ENCODE results near the gene PTP4A1.

The PTP4A1 gene

GRCh38 chr6:63561288-63561687, 11.0 kb upstream of the PTP4A1 start:
- no peak for TF ChIP-seq REST (IDR thresholded peaks at IDR 0.05; ENCODE audit: insufficient replicate concordance, low read depth)
- TF ChIP-seq POLR2AphosphoS5 (IDR thresholded peaks at IDR 0.05; ENCODE audit: low read depth): no peak
- no peak for TF ChIP-seq SPI1 (IDR thresholded peaks at IDR 0.05; ENCODE audit: borderline replicate concordance, low read depth)
- TF ChIP-seq GABPA (IDR thresholded peaks at IDR 0.05; ENCODE audit: low read depth): no peak
- no peak for TF ChIP-seq CTCF (IDR thresholded peaks at IDR 0.05; ENCODE audit: insufficient read depth, low read length)
- Histone ChIP-seq H3K4me3 (replicated peaks; ENCODE audit: insufficient read depth, low read length) (no peak overlapping the region), H3K27me3 (ENCODE audit: insufficient read depth, poor library complexity, severe bottlenecking) (no peaks in the 10 kb centered on the region), H3K27ac (replicated peaks) (no peak overlapping the region)
- no peak for DNase-seq (ENCODE audit: low read depth in 1 of 2, low spot score in 1 of 2)

GRCh38 chr6:63563235-63563634, 9.0 kb upstream of the PTP4A1 start:
- no peaks in the 10 kb centered on the region for H3K27me3 ChIP-seq (ENCODE audit: insufficient read depth, poor library complexity, severe bottlenecking)
- no peak overlapping the region for H3K27ac ChIP-seq (replicated peaks)
- H3K4me3 ChIP-seq (replicated peaks; ENCODE audit: insufficient read depth, low read length): no peak overlapping the region
- TF ChIP-seq GABPA (IDR thresholded peaks at IDR 0.05; ENCODE audit: low read depth): no peak
- TF ChIP-seq SPI1 (IDR thresholded peaks at IDR 0.05; ENCODE audit: borderline replicate concordance, low read depth): no peak
- no peak for TF ChIP-seq POLR2AphosphoS5 (IDR thresholded peaks at IDR 0.05; ENCODE audit: low read depth)
- TF ChIP-seq REST (IDR thresholded peaks at IDR 0.05; ENCODE audit: insufficient replicate concordance, low read depth): no peak
- TF ChIP-seq CTCF (IDR thresholded peaks at IDR 0.05; ENCODE audit: insufficient read depth, low read length): no peak
- no peak for DNase-seq (ENCODE audit: low read depth in 1 of 2, low spot score in 1 of 2)

GRCh38 chr6:63565058-63565726, 7.1 kb upstream of the PTP4A1 start:
- Histone ChIP-seq H3K27me3 (ENCODE audit: insufficient read depth, poor library complexity, severe bottlenecking) (no peaks in the 10 kb centered on the region), H3K4me3 (replicated peaks; ENCODE audit: insufficient read depth, low read length) (no peak overlapping the region), H3K27ac (replicated peaks) (no peak overlapping the region)
- TF ChIP-seq CTCF (IDR thresholded peaks at IDR 0.05; ENCODE audit: insufficient read depth, low read length) (no peak), GABPA (IDR thresholded peaks at IDR 0.05; ENCODE audit: low read depth) (no peak), REST (IDR thresholded peaks at IDR 0.05; ENCODE audit: insufficient replicate concordance, low read depth) (no peak), SPI1 (IDR thresholded peaks at IDR 0.05; ENCODE audit: borderline replicate concordance, low read depth) (no peak), POLR2AphosphoS5 (IDR thresholded peaks at IDR 0.05; ENCODE audit: low read depth) (no peak)
- no peak for DNase-seq (ENCODE audit: low read depth in 1 of 2, low spot score in 1 of 2)
